Fibroblast of lung (primary cell): ENCODE data around the gene KCNK2.

Experiments used
- EZH2 ChIP-seq: IDR thresholded peaks from 2 replicates; pipeline ENCODE4 v1.5.1; 2012; ENCODE audit warnings: low read length, control low read depth, mild to moderate bottlenecking; ENCODE audit errors: missing control alignments
- TF ChIP-seq, protein P1 (sequence below), 2 donors: IDR thresholded peaks in 1 of 2; conservative IDR thresholded peaks in 1 of 2; 1 replicate in 1 of 2; 2 replicates in 1 of 2; pipeline ENCODE4 v1.5.1; 2011 to 2012; ENCODE audit warnings: low read length in 2 of 2, control low read depth in 1 of 2, inconsistent platforms in 1 of 2, low read depth in 1 of 2, mild to moderate bottlenecking in 1 of 2

DNA sequence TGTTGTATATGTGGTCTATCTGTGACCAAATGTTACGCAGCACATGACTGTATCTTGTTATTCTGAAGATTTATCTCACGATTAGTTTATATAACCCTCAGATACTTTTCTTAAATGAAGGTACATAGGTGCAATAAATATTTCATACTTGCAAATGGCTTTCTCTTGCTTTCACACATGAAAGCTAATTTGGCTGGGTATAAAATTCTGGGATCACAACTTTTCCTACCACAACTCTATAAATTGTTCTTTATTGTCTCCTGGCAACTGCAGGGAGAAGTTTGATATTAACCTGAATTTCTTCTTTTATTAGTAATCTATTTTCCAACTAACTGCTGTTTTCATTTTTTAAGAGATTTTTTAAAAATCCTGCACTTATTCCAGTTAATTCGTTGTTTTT lies 58.9 kb downstream of the KCNK2 start:
- TF ChIP-seq, protein P1, sequence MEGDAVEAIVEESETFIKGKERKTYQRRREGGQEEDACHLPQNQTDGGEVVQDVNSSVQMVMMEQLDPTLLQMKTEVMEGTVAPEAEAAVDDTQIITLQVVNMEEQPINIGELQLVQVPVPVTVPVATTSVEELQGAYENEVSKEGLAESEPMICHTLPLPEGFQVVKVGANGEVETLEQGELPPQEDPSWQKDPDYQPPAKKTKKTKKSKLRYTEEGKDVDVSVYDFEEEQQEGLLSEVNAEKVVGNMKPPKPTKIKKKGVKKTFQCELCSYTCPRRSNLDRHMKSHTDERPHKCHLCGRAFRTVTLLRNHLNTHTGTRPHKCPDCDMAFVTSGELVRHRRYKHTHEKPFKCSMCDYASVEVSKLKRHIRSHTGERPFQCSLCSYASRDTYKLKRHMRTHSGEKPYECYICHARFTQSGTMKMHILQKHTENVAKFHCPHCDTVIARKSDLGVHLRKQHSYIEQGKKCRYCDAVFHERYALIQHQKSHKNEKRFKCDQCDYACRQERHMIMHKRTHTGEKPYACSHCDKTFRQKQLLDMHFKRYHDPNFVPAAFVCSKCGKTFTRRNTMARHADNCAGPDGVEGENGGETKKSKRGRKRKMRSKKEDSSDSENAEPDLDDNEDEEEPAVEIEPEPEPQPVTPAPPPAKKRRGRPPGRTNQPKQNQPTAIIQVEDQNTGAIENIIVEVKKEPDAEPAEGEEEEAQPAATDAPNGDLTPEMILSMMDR (conservative IDR thresholded peaks at IDR 0.05 in 1 of 2, IDR thresholded peaks at IDR 0.05 in 1 of 2; ENCODE audit: low read depth in 1 of 2, low read length in 2 of 2): no peak
- TF ChIP-seq EZH2: no peak
